ENCODE results near the gene CARS2.
"Not testable (repeated sequence)": the region's sequence is repeated elsewhere in the genome, so short reads cannot be mapped to it uniquely, and the experiment has no call there.

Gene CARS2

GRCh38 chr13:110615005-110615321, 91.0 kb downstream of the CARS2 start:
- DNase-seq = no peak

- DNase-seq = no peak
Observed at GRCh38 chr13:110610955-110611595, 94.8 kb downstream of the CARS2 start.

- no peak for DNase-seq
Observed at GRCh38 chr13:110607675-110608224, 98.2 kb downstream of the CARS2 start.

GRCh38 chr13:110606281-110606680, 99.6 kb downstream of the CARS2 start:
- DNase-seq = not testable (repeated sequence)

GRCh38 chr13:110605132-110605531, 100.8 kb downstream of the CARS2 start:
- no peak for DNase-seq

- no peak for DNase-seq
Observed at GRCh38 chr13:110600980-110601379, 104.9 kb downstream of the CARS2 start.

GRCh38 chr13:110600261-110600819, 105.6 kb downstream of the CARS2 start:
- no peak for DNase-seq

- no peak for DNase-seq
Observed at GRCh38 chr13:110597041-110597689, 108.8 kb downstream of the CARS2 start.

- peak; percentile 62 for DNase-seq
Observed at GRCh38 chr13:110593430-110594130, 112.3 kb downstream of the CARS2 start.

- DNase-seq = peak; percentile 82
Observed at GRCh38 chr13:110592665-110593064, 113.3 kb downstream of the CARS2 start.
